Breast epithelium (tissue), 4 donors: ENCODE data around the gene JCAD. TPM values are rescaled to one million over a fixed set of nuclear protein-coding genes. Genes with fewer than 3 reads are reported as not detected.
A peak's percentile ranks its signal among the peaks of the same experiment; 100 is the strongest.
"Not testable (repeated sequence)": the region's sequence is repeated elsewhere in the genome, so short reads cannot be mapped to it uniquely, and the experiment has no call there.

Experiments
- DNase-seq, 2 donors: peaks; one replicate each; pipeline ENCODE4 v3.0.0-alpha.2; 2019; ENCODE audit warnings: low spot score in 2 of 2
- H3K27ac ChIP-seq, 2 donors: fragments of 200-600 bp; sonication (generic) in 1 of 2; one replicate each; pipeline ENCODE4 v1.5.1; 2016 to 2019; ENCODE audit warnings: mild to moderate bottlenecking in 1 of 2
- H3K27me3 ChIP-seq, 2 donors: fragments of 200-600 bp; sonication (generic) in 1 of 2; one replicate each; pipeline versions ENCODE4 v1.5.1 to v1.6.0; 2017 to 2019; ENCODE audit warnings: control low read depth in 1 of 2, mild to moderate bottlenecking in 1 of 2
- H3K36me3 ChIP-seq: fragments of 200-600 bp; one replicate; pipeline ENCODE4 v1.5.1; 2019
- H3K4me1 ChIP-seq, 2 donors: fragments of 200-600 bp; sonication (generic); one replicate each; pipeline ENCODE4 v1.5.1; 2016 to 2019; ENCODE audit warnings: control low read depth in 1 of 2
- H3K4me3 ChIP-seq, 3 donors: fragments of 200-600 bp; sonication (generic); 1 replicate in 2 of 3; 2 replicates in 1 of 3; pipeline ENCODE4 v1.5.1; 2016 to 2019; ENCODE audit warnings: mild to moderate bottlenecking in 3 of 3, moderate library complexity in 2 of 3
- H3K9me3 ChIP-seq, 2 donors: fragments of 200-600 bp; sonication (generic) in 1 of 2; one replicate each; pipeline ENCODE4 v1.5.1; 2016 to 2019; ENCODE audit warnings: control low read depth in 1 of 2
- CTCF ChIP-seq, 3 donors: fragments of 450-650 bp; IDR thresholded peaks; one replicate each; pipeline ENCODE4 v1.5.1; 2016 to 2017; ENCODE audit warnings: antibody characterized with exemption in 3 of 3, mild to moderate bottlenecking in 3 of 3, moderate library complexity in 3 of 3
- POLR2A ChIP-seq: fragments of 450-650 bp; IDR thresholded peaks from one replicate; pipeline ENCODE4 v1.6.1; 2016; ENCODE audit warnings: antibody characterized with exemption, mild to moderate bottlenecking, moderate library complexity
- POLR2AphosphoS5 ChIP-seq, 3 donors: sonication (generic); formaldehyde crosslinking; IDR thresholded peaks; one replicate each; pipeline ENCODE4 v1.6.1; 2017; ENCODE audit warnings: antibody characterized with exemption in 3 of 3
- intact Hi-C: fragments of 100-400 bp; cut with DNase I; formaldehyde crosslinking; loops from one replicate; pipeline ENCODE4 v1.15.1; 2023; ENCODE audit warnings: low total_unique reads
- total RNA-seq, 3 donors: library from RNA; depleted of rRNA; stranded (reverse); fragments of >200 nt; gene quantifications; one replicate each; pipeline ENCODE4 v1.1.0, GENCODE V29; 2016

JCAD gene
- 10 to 100 TPM; 11.1 to 69.3 (median 16.1) TPM for total RNA-seq

GRCh38 chr10:30059209-30060107 lies at the start of gene JCAD:
Gene JCAD (minus strand): TSS chr10:30059586. CDS start chr10:30047812, 11,774 bp downstream.
- DNase-seq: peak; percentile 30 to 57
- no peaks in the 10 kb centered on the region for H3K36me3 ChIP-seq
- no peaks in the 10 kb centered on the region for H3K4me1 ChIP-seq
- intact Hi-C loops: no loop called here
- H3K4me3 ChIP-seq: peak within 1 kb of the TSS; percentile 67 to 91 (median 85)
- TF ChIP-seq CTCF (IDR thresholded peaks at IDR 0.05): no peak
- TF ChIP-seq POLR2A: no peak
- no peak for TF ChIP-seq POLR2AphosphoS5 (IDR thresholded peaks at IDR 0.05)
- peak within 1 kb of the TSS; percentile 70 to 91 for H3K27ac ChIP-seq
- H3K9me3 ChIP-seq: no peaks in the 10 kb centered on the region
- no peaks in the 10 kb centered on the region for H3K27me3 ChIP-seq

GRCh38 chr10:30106987-30107386 lies 47.6 kb upstream of the JCAD start:
- TF ChIP-seq POLR2A (no peak), CTCF (IDR thresholded peaks at IDR 0.05) (no peak), POLR2AphosphoS5 (IDR thresholded peaks at IDR 0.05) (no peak)
- DNase-seq: no peak
- no peaks in the 10 kb centered on the region for H3K9me3 ChIP-seq
- H3K27me3 ChIP-seq: no peaks in the 10 kb centered on the region
- no peak overlapping the region for H3K27ac ChIP-seq
- H3K4me1 ChIP-seq: no peaks in the 10 kb centered on the region
- intact Hi-C loops: no loop called here
- H3K4me3 ChIP-seq: no peak overlapping the region
- no peaks in the 10 kb centered on the region for H3K36me3 ChIP-seq

- H3K27me3 ChIP-seq: no peaks in the 10 kb centered on the region
- intact Hi-C loops: no loop called here
- no peaks in the 10 kb centered on the region for H3K9me3 ChIP-seq
- no peaks in the 10 kb centered on the region for H3K4me1 ChIP-seq
- H3K27ac ChIP-seq: no peak overlapping the region
- H3K4me3 ChIP-seq: no peak overlapping the region
- H3K36me3 ChIP-seq: no peaks in the 10 kb centered on the region
- TF ChIP-seq POLR2AphosphoS5 (IDR thresholded peaks at IDR 0.05): no peak
- TF ChIP-seq CTCF (IDR thresholded peaks at IDR 0.05): no peak
- no peak for TF ChIP-seq POLR2A
- DNase-seq: no peak
These were observed 44.4 kb upstream of the JCAD start for GRCh38 chr10:30103595-30104320.

- H3K36me3 ChIP-seq, H3K27ac ChIP-seq, intact Hi-C loops, H3K4me1 ChIP-seq, DNase-seq, H3K9me3 ChIP-seq, H3K4me3 ChIP-seq, H3K27me3 ChIP-seq: not testable (repeated sequence)
These were observed 40.3 kb upstream of the JCAD start for GRCh38 chr10:30099706-30100105.

- Histone ChIP-seq H3K4me3 (no peak overlapping the region), H3K36me3 (no peaks in the 10 kb centered on the region), H3K27ac (no peak overlapping the region), H3K27me3 (no peaks in the 10 kb centered on the region), H3K9me3 (no peaks in the 10 kb centered on the region), H3K4me1 (no peaks in the 10 kb centered on the region)
- intact Hi-C loops: no loop called here
- DNase-seq: no peak
- TF ChIP-seq CTCF (IDR thresholded peaks at IDR 0.05): no peak
- no peak for TF ChIP-seq POLR2A
- TF ChIP-seq POLR2AphosphoS5 (IDR thresholded peaks at IDR 0.05): no peak
These were observed 39.7 kb upstream of the JCAD start for GRCh38 chr10:30099101-30099500.
